Osteoblast (primary cell): Measurements from ENCODE around the gene GLYATL1B. TPM values are rescaled to one million over a fixed set of nuclear protein-coding genes. Genes with fewer than 3 reads are reported as not detected.
"Not testable (repeated sequence)": the region's sequence is repeated elsewhere in the genome, so short reads cannot be mapped to it uniquely, and the experiment has no call there.

ENCODE experiments used
- DNase-seq: peaks from one replicate; pipeline ENCODE4 v3.0.0; 2011; ENCODE audit warnings: low spot score, mixed read lengths; ENCODE audit not compliant: insufficient read length; ENCODE audit errors: missing footprints
- H2AFZ ChIP-seq: 2 replicates; pipeline ENCODE4 v1.6.0; 2011; ENCODE audit warnings: mild to moderate bottlenecking, low read length
- H3K27ac ChIP-seq: 2 replicates; pipeline ENCODE4 v1.5.1; 2011; ENCODE audit warnings: mild to moderate bottlenecking, low read depth, low read length, moderate library complexity
- H3K27me3 ChIP-seq: 2 replicates; pipeline ENCODE4 v1.6.0; 2012; ENCODE audit warnings: mild to moderate bottlenecking, control low read depth, inconsistent platforms, low read length, moderate library complexity; ENCODE audit not compliant: insufficient read depth
- H3K36me3 ChIP-seq: 2 replicates; pipeline ENCODE4 v1.5.1; 2011; ENCODE audit warnings: mild to moderate bottlenecking, low read length, control low read depth, moderate library complexity; ENCODE audit not compliant: insufficient read depth
- H3K4me1 ChIP-seq: 2 replicates; pipeline ENCODE4 v1.5.1; 2011; ENCODE audit warnings: mild to moderate bottlenecking, low read length, control low read depth, moderate library complexity; ENCODE audit not compliant: insufficient read depth
- H3K4me2 ChIP-seq: 2 replicates; pipeline ENCODE4 v1.6.0; 2011; ENCODE audit warnings: mild to moderate bottlenecking, low read length; ENCODE audit not compliant: insufficient read depth
- H3K4me3 ChIP-seq: fragments of 200-600 bp; sonication (generic); 3 replicates; pipeline ENCODE4 v1.5.1; 2012; ENCODE audit warnings: mild to moderate bottlenecking, low read length, inconsistent platforms; ENCODE audit not compliant: insufficient read depth
- H3K79me2 ChIP-seq: 2 replicates; pipeline ENCODE4 v1.6.0; 2012; ENCODE audit warnings: mild to moderate bottlenecking, low read length, control low read depth, inconsistent platforms; ENCODE audit not compliant: insufficient read depth
- H3K9me3 ChIP-seq: 2 replicates; pipeline ENCODE4 v1.5.1; 2011; ENCODE audit warnings: low read depth, low read length, control low read depth
- H4K20me1 ChIP-seq: 2 replicates; pipeline ENCODE4 v1.6.0; 2012; ENCODE audit warnings: mild to moderate bottlenecking, low read length, control low read depth; ENCODE audit not compliant: insufficient read depth
- CTCF ChIP-seq: IDR thresholded peaks from 2 replicates; pipeline ENCODE4 v1.5.1; 2011; ENCODE audit warnings: mild to moderate bottlenecking, low read depth, low read length, moderate library complexity; ENCODE audit errors: extremely low read depth
- total RNA-seq: library from RNA; depleted of rRNA; stranded (reverse); fragments of >200 nt; gene quantifications from 2 replicates; pipeline ENCODE4 v1.2.3, GENCODE V29; 2012

The GLYATL1B gene
- total RNA-seq, 1 donor = not detected

DNA sequence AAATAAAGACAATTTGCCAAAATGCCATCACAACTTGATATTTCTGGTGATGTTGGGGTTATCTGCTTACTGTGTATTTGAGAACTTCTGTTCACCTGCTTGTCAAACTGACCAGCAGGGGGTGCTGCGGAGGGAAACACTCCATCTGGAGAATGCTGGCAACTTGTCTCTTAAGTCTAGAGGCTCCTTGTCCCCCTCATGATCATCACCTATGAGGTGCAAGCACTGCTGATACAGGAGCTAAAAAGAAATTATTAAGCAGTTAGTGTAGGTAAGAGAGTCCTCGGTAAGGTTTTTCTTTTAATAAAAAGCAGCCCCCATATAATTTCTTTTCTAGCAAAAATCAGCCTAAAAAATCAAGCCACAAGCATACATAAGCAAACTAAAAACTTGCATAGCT is 32.7 kb upstream of the GLYATL1B start:
- Histone ChIP-seq H2AFZ (no peak overlapping the region), H3K4me3 (no peak overlapping the region), H3K27me3 (peaks cover 7% of the 10 kb centered on the region), H3K27ac (no peak overlapping the region), H3K9me3 (no peaks in the 10 kb centered on the region), H3K36me3 (no peaks in the 10 kb centered on the region), H4K20me1 (no peaks in the 10 kb centered on the region), H3K4me2 (no peak overlapping the region), H3K4me1 (peaks cover 5% of the 10 kb centered on the region), H3K79me2 (no peaks in the 10 kb centered on the region)
- peak; percentile 68 for TF ChIP-seq CTCF
- DNase-seq = peak; percentile 27

DNA sequence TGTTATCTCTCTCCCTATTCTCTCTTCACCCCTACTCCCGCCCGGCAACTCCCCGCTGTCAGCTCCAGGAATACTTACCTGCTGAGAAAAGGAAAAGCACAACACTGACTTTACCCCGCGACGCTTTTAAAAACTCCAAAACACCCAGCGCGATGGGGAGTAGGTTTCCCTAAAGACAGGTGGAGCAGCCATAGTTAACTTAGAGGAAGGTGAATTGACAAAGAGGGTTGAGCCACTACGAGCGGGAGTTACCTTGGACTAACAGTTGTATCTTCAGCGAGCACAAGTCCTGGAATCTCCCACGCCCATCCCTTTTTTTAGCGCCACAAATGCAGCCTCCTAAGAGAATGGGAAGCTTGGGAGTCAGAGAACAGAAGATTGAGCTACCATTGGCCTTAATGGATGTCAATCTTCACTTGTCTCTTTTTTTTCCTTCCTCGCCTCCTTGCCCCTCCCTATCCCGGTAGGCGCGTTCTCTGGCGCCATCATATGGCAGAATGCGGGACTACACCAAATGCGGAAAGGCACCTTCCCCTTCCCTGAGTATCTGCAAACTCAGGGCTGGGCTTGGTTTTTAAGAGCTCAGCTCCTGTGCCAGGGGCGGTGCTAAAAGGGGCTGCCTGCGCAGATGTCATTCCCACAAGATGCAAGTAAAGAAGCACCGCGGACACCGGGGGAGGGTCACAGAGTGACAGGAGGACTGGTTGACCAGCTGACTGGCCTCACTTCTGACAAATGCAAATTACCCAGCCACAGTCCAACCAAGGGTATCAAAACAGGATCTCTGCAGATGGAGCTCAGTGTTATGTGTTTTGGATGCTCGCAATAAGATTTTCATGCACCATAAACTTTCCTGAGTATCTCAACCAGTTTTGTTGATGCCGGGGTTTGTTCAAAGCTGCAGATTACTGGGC is 27.7 kb upstream of the GLYATL1B start:
- not testable (repeated sequence) for H3K27ac ChIP-seq, H3K79me2 ChIP-seq, H3K36me3 ChIP-seq, H3K9me3 ChIP-seq, H3K4me1 ChIP-seq, H4K20me1 ChIP-seq
- peak; percentile 81 for TF ChIP-seq CTCF
- Histone ChIP-seq H3K4me3 (peak overlapping the region; percentile 56), H3K27me3 (peaks cover 13% of the 10 kb centered on the region), H2AFZ (peak overlapping the region; percentile 74), H3K4me2 (peak overlapping the region; percentile 88)
- DNase-seq = peak; percentile 95

DNA sequence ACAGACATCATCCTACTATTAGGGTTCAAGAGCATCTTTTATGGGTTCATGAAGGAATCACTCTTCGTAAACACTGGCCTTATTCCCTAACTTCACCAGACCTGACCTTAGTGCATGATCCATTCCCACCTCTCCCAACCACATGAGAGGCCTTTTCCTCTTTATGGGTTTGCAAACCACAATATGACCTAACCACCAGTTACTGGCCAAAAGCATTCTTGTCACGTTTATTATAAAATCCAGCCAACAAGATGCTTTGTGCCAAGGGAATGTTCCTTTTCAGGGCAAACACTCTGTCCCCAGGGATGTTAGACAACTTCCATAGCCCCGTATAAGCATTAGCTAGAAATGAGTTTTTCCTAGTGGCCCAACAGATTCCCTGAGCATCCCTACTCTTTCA is 26.0 kb upstream of the GLYATL1B start:
- H4K20me1 ChIP-seq, DNase-seq, H3K4me3 ChIP-seq, H3K4me1 ChIP-seq, H3K4me2 ChIP-seq, H3K9me3 ChIP-seq, H2AFZ ChIP-seq, H3K79me2 ChIP-seq, H3K36me3 ChIP-seq, H3K27ac ChIP-seq, H3K27me3 ChIP-seq: not testable (repeated sequence)

DNA sequence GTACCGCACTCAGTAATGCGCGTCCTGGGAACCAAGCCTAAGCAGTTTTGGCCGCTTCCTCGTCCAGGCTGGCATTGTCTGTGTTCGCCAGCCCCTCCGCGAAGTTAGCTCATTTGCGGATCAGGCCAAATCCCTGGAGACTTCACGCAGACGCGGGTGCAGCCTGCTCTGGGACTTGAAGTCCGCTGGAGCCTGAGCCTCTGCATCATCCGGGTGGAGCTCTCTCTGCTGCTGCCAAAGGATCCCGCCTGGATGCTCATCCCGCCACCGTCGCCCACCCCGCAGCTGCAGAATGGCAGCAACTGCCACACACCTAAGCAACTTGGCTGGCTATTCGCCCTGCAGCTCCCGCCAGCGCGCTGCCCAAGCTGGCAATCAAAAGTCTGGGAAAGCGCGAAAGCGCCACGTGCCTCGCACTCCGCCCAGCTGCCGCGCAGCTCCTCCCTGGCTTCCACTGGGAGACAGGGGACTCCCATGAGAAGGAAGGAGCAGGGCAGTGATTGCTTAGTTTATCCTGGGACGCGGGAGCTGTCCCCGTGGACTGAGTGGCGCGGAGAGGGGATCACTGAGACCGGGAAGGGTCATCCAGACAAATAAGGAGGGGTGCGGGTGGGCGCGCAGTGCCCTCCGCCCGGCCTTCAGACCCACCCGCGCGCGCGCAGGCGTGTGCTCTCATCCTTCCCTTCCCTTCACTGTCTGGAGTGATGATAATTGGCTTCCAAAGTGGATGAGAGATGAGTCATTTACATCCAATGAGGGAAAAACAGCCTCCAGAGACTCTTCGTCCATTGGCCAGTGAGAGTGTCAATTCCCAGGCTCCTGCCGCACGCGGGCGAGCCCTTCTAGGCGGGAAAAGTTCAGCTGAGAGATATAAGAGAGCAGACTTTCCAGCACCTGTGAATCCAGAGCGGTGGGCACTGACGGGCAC is 23.2 kb upstream of the GLYATL1B start:
- no peak overlapping the region for H3K4me2 ChIP-seq
- no peaks in the 10 kb centered on the region for H3K79me2 ChIP-seq
- H3K4me3 ChIP-seq = no peak overlapping the region
- peaks cover 5% of the 10 kb centered on the region for H3K4me1 ChIP-seq
- DNase-seq = peak; percentile 17
- H3K27ac ChIP-seq = no peak overlapping the region
- TF ChIP-seq CTCF = no peak
- H3K36me3 ChIP-seq = no peaks in the 10 kb centered on the region
- H3K27me3 ChIP-seq = peaks cover 6% of the 10 kb centered on the region
- no peak overlapping the region for H2AFZ ChIP-seq
- no peaks in the 10 kb centered on the region for H4K20me1 ChIP-seq
- H3K9me3 ChIP-seq = no peaks in the 10 kb centered on the region

GRCh38 chr11:59063996-59064727 is 21.9 kb upstream of the GLYATL1B start:
- H3K4me1 ChIP-seq, H3K27me3 ChIP-seq: not testable (repeated sequence)

More at GRCh38 chr11:59063996-59064727, 21.9 kb upstream of the GLYATL1B start:
- H2AFZ ChIP-seq, H3K9me3 ChIP-seq, H4K20me1 ChIP-seq, DNase-seq, H3K79me2 ChIP-seq, H3K4me2 ChIP-seq, H3K36me3 ChIP-seq, H3K27ac ChIP-seq, H3K4me3 ChIP-seq: not testable (repeated sequence)
